K562 (cell line): ENCODE results near the gene CRTC3. TPM values are rescaled to one million over a fixed set of nuclear protein-coding genes. Genes with fewer than 3 reads are reported as not detected.

Experiments used
- ATAC-seq: fragments of 200-7000 bp; cut with Tn5 transposase; 3 replicates; pipeline ENCODE4 v1.9.1; 2020; ENCODE audit warnings: moderate library complexity
- BruUV-seq: library from RNA; stranded (reverse); fragments of 400-500 nt; replicated peaks from 2 replicates; lab custom pipeline; 2021; lab: Mats Ljungman, UMichigan
- CTCF ChIA-PET: fragments of 300-600 bp; formaldehyde crosslinking; extraction: SDS; loops from one replicate; lab custom pipeline; 2021; ENCODE audit warnings: low intra/inter-chr PET ratio; lab: Yijun Ruan, JAX
- POLR2A ChIA-PET: fragments of 300-600, 350-650 bp; sonication (Branson Sonifier 250); formaldehyde crosslinking; extraction: SDS; loops from one replicate; lab custom pipeline; 2021; ENCODE audit warnings: antibody characterized with exemption, inconsistent platforms; lab: Yijun Ruan, JAX
- DNase-seq, 4 experiments: peaks; one replicate each; pipeline versions ENCODE4 v3.0.0 to v3.0.0-alpha.2; 2011 to 2018; ENCODE audit warnings: low spot score in 3 of 4, mixed read lengths in 3 of 4; ENCODE audit errors: extremely low read depth in 1 of 4
- FAIRE-seq: peaks from 2 replicates; lab custom pipeline; 2011; peaks lifted over from hg19 to GRCh38; lab: Jason Lieb, UNC
- H2AFZ ChIP-seq: 2 replicates; pipeline ENCODE4 v1.6.0; 2011; ENCODE audit warnings: low read depth, low read length, control low read depth, inconsistent platforms
- H3K27ac ChIP-seq: fragments of 200-600 bp; 3 replicates; pipeline ENCODE4 v1.8.0; 2011; ENCODE audit warnings: low read depth, mild to moderate bottlenecking, control low read depth, inconsistent platforms, low read length, moderate library complexity, mixed read lengths; ENCODE audit errors: extremely low read depth
- H3K27me3 ChIP-seq, 2 experiments: fragments of 300-600 bp in 1 of 2; 2 replicates in 1 of 2; 3 replicates in 1 of 2; pipeline versions ENCODE4 v1.6.0 to v1.8.0; 2011; ENCODE audit warnings: inconsistent platforms in 2 of 2, low read length in 2 of 2, mild to moderate bottlenecking in 1 of 2, mixed read lengths in 1 of 2, moderate library complexity in 1 of 2; ENCODE audit not compliant: control insufficient read depth in 2 of 2, insufficient read depth in 2 of 2
- H3K36me3 ChIP-seq: fragments of 300-600 bp; 3 replicates; pipeline ENCODE4 v1.8.0; 2011; ENCODE audit warnings: mild to moderate bottlenecking, low read length, inconsistent platforms; ENCODE audit not compliant: control insufficient read depth, insufficient read depth
- H3K4me1 ChIP-seq, 2 experiments: fragments of 200-600 bp in 1 of 2; replicated peaks in 1 of 2; 2 replicates in 1 of 2; 3 replicates in 1 of 2; pipeline versions ENCODE4 v1.5.1 to v1.8.0; 2011; ENCODE audit warnings: inconsistent platforms in 2 of 2, low read length in 2 of 2, mild to moderate bottlenecking in 1 of 2, mixed read lengths in 1 of 2, moderate library complexity in 1 of 2; ENCODE audit not compliant: control insufficient read depth in 2 of 2, insufficient read depth in 2 of 2
- H3K4me2 ChIP-seq: 2 replicates; pipeline ENCODE4 v1.6.1; 2011; ENCODE audit warnings: low read length, control low read depth, inconsistent platforms, mixed read lengths; ENCODE audit not compliant: insufficient read depth
- H3K4me3 ChIP-seq: fragments of 200-600 bp; sonication (generic), shearing (Covaris generic); 2 replicates; pipeline ENCODE4 v1.5.1; 2016; ENCODE audit warnings: control low read depth, inconsistent platforms
- H3K79me2 ChIP-seq: fragments of 200-600 bp; 3 replicates; pipeline ENCODE4 v1.8.0; 2011; ENCODE audit warnings: low read length, inconsistent platforms; ENCODE audit not compliant: control insufficient read depth, insufficient read depth
- H3K9ac ChIP-seq, 2 experiments: 2 replicates each; pipeline versions ENCODE4 v1.6.0 to v1.6.1; 2011; ENCODE audit warnings: low read depth in 2 of 2, low read length in 2 of 2, control low read depth in 1 of 2, inconsistent platforms in 1 of 2, mild to moderate bottlenecking in 1 of 2, mixed read lengths in 1 of 2; ENCODE audit not compliant: insufficient read depth in 1 of 2
- H3K9me1 ChIP-seq: one replicate; pipeline ENCODE4 v1.6.0; 2011; ENCODE audit warnings: inconsistent platforms, mild to moderate bottlenecking, low read length, moderate library complexity; ENCODE audit not compliant: control insufficient read depth, insufficient read depth
- H3K9me3 ChIP-seq: replicated peaks from 2 replicates; pipeline ENCODE4 v1.5.1; 2011; ENCODE audit warnings: low read depth, low read length, inconsistent platforms; ENCODE audit not compliant: control insufficient read depth, insufficient read depth
- H4K20me1 ChIP-seq: replicated peaks from 2 replicates; pipeline ENCODE4 v1.6.1; 2011; ENCODE audit warnings: low read length, inconsistent platforms, mixed read lengths; ENCODE audit not compliant: control insufficient read depth, insufficient read depth
- BACH1 ChIP-seq: fragments of 200-800 bp; sonication (Bioruptor generic); IDR thresholded peaks from 2 replicates; pipeline ENCODE4 v1.6.1; 2016; ENCODE audit warnings: missing genetic modification characterization, missing compliant biosample characterization
- BRD4 ChIP-seq: fragments of 200-600 bp; sonication (generic); IDR thresholded peaks from 2 replicates; pipeline ENCODE4 v1.6.1; 2017; ENCODE audit warnings: inconsistent platforms
- BRF1 ChIP-seq: IDR thresholded peaks from 3 replicates; pipeline ENCODE4 v1.6.1; 2011; ENCODE audit warnings: borderline replicate concordance, mild to moderate bottlenecking; ENCODE audit not compliant: insufficient read length; ENCODE audit errors: extremely low read depth
- MBD2 ChIP-seq: sonication (generic); IDR thresholded peaks from 2 replicates; pipeline ENCODE4 v1.6.1; 2016; ENCODE audit warnings: low read depth, borderline replicate concordance
- MTF1 ChIP-seq: fragments of 250-450 bp; sonication (Bioruptor Pico); IDR thresholded peaks from 2 replicates; pipeline ENCODE4 v1.9.0; 2021; ENCODE audit warnings: moderate library complexity, mild to moderate bottlenecking, inconsistent platforms, borderline replicate concordance
- PTRF ChIP-seq: fragments of 450-650 bp; IDR thresholded peaks from 2 replicates; pipeline ENCODE4 v1.6.1; 2016; ENCODE audit warnings: mild to moderate bottlenecking, missing genetic modification characterization, missing compliant biosample characterization
- SMARCB1 ChIP-seq: IDR thresholded peaks from 2 replicates; pipeline ENCODE4 v1.6.1; 2011; ENCODE audit warnings: improper control_type of control experiment, low read depth; ENCODE audit not compliant: insufficient read length
- SRSF9 ChIP-seq: fragments of 200-400 bp; formaldehyde crosslinking; IDR thresholded peaks from 2 replicates; pipeline ENCODE4 v1.6.1; 2017; ENCODE audit warnings: low read depth, low read length, borderline replicate concordance
- TBL1XR1 ChIP-seq, 2 experiments: IDR thresholded peaks; 2 replicates each; pipeline ENCODE4 v1.6.1; 2012; ENCODE audit warnings: improper control_type of control experiment in 2 of 2, low read length in 2 of 2, mild to moderate bottlenecking in 1 of 2
- TCF7L2 ChIP-seq: fragments of 150-350 bp; IDR thresholded peaks from 2 replicates; pipeline ENCODE4 v1.6.1; 2016; ENCODE audit warnings: low read depth, mild to moderate bottlenecking, low read length, moderate library complexity
- WGBS: fragments of 100-300 bp; shearing (Covaris generic); methylation state at CpG from one replicate; pipeline ENCODE4 v1.1.6; 2016; ENCODE audit warnings: low coverage, mixed read lengths; ENCODE audit not compliant: insufficient coverage; ENCODE audit errors: missing lambda C conversion rate; 5-methylcytosine and 5-hydroxymethylcytosine counted together
- in situ Hi-C: fragments of 300-500 bp; cut with MboI; formaldehyde crosslinking; loops from 4 replicates; pipeline ENCODE4 v1.15.0; 2018; ENCODE audit warnings: inconsistent platforms, mixed read lengths
- intact Hi-C: fragments of 100-400 bp; cut with micrococcal nuclease; formaldehyde crosslinking; loops from 2 replicates; pipeline ENCODE4 v1.14.2; 2022
- polyA plus RNA-seq, 8 experiments: library from polyadenylated mRNA; depleted of rRNA in 4 of 8; stranded (reverse) in 5 of 8; unstranded in 3 of 8; fragments of >200 nt; fragmentation: Nextera tagmentation in 2 of 8; fragmentation: Illumina TruSeq in 1 of 8; extraction: Ambion mirVana in 2 of 8; extraction: Trizol in 1 of 8; gene quantifications; 2 replicates each; pipeline versions ENCODE4 v1.2.1 to v1.2.3, GENCODE V29; 2011 to 2014; ENCODE audit warnings: inconsistent platforms in 1 of 8, missing spikeins in 1 of 8
- total RNA-seq, 7 experiments: library from RNA; depleted of rRNA in 6 of 7; stranded (reverse); fragments of >200 nt in 6 of 7; fragmentation: Illumina TruSeq in 2 of 7; extraction: Trizol in 2 of 7; gene quantifications; 2 replicates each; pipeline versions ENCODE4 v1.2.1 to v1.2.3, GENCODE V29; 2011 to 2021; ENCODE audit warnings: low replicate concordance in 1 of 7
- TF ChIP-seq, protein P1 (sequence below), 2 experiments: fragments of 450-650 bp; IDR thresholded peaks; 2 replicates each; pipeline ENCODE4 v1.6.1; 2016
- TF ChIP-seq, protein P2 (sequence below): fragments of 250-450 bp; sonication (Bioruptor Pico); IDR thresholded peaks from 2 replicates; pipeline ENCODE4 v1.8.0; 2021; ENCODE audit warnings: moderate library complexity, mild to moderate bottlenecking, inconsistent platforms
- TF ChIP-seq, protein P3 (sequence below): fragments of 250-450 bp; sonication (Bioruptor Pico); IDR thresholded peaks from 2 replicates; pipeline ENCODE4 v1.8.0; 2022; ENCODE audit warnings: inconsistent platforms
- TF ChIP-seq, protein P4 (sequence below): sonication (generic); formaldehyde crosslinking; IDR thresholded peaks from 2 replicates; pipeline ENCODE4 v1.9.0; 2022; ENCODE audit warnings: mild to moderate bottlenecking, missing genetic modification reagents
- TF ChIP-seq, protein P5 (sequence below): fragments of 450-650 bp; IDR thresholded peaks from one replicate; pipeline ENCODE4 v1.6.1; 2018; ENCODE audit warnings: mild to moderate bottlenecking, moderate library complexity; ENCODE audit not compliant: partially characterized antibody

Gene CRTC3
- total and polyA plus RNA-seq, 9 of the 15 experiments (the other 6 are each of a cell fraction or from before 2014, with no cell fraction given): 1.2 to 19.0 (median 11.6) TPM

DNA sequence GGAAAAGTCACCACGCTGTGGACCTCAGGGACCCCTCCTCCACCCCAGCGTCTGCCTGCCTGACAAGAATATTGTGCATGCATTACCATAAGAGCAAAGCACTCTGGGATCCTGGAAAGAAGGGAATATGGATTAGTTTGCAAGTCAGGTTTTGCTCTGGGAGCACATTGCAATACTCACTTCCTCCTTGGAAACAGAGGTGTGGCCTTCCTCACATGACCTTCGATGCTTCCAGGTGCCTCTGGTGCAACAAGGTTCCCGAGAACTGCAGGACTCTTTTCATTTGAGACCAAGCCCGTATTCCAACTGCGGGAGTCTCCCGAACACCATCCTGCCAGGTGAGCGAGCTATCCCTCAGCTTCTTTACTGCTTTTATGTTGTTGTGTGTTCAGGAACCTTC, 111.1 kb downstream of the CRTC3 start:
- intact Hi-C loops: no loop called here

More for the DNA sequence above, 111.1 kb downstream of the CRTC3 start:
- ATAC-seq: no peak
- no peaks in the 10 kb centered on the region for H4K20me1 ChIP-seq
- no peaks in the 10 kb centered on the region for H3K79me2 ChIP-seq
- peaks cover 36% of the 10 kb centered on the region; the same call in 2 of the 3 replicates for H3K36me3 ChIP-seq
- H2AFZ ChIP-seq: no peak overlapping the region
- ChIA-PET CTCF (no interaction called here), POLR2A (no interaction called here)
- no peaks in the 10 kb centered on the region for H3K27me3 ChIP-seq
- no peak for DNase-seq
- no peak for TF ChIP-seq PTRF (tag)
- TF ChIP-seq, protein P1, sequence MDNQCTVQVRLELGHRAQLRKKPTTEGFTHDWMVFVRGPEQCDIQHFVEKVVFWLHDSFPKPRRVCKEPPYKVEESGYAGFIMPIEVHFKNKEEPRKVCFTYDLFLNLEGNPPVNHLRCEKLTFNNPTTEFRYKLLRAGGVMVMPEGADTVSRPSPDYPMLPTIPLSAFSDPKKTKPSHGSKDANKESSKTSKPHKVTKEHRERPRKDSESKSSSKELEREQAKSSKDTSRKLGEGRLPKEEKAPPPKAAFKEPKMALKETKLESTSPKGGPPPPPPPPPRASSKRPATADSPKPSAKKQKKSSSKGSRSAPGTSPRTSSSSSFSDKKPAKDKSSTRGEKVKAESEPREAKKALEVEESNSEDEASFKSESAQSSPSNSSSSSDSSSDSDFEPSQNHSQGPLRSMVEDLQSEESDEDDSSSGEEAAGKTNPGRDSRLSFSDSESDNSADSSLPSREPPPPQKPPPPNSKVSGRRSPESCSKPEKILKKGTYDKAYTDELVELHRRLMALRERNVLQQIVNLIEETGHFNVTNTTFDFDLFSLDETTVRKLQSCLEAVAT (IDR thresholded peaks at IDR 0.05): no peak
- TF ChIP-seq, protein P2, sequence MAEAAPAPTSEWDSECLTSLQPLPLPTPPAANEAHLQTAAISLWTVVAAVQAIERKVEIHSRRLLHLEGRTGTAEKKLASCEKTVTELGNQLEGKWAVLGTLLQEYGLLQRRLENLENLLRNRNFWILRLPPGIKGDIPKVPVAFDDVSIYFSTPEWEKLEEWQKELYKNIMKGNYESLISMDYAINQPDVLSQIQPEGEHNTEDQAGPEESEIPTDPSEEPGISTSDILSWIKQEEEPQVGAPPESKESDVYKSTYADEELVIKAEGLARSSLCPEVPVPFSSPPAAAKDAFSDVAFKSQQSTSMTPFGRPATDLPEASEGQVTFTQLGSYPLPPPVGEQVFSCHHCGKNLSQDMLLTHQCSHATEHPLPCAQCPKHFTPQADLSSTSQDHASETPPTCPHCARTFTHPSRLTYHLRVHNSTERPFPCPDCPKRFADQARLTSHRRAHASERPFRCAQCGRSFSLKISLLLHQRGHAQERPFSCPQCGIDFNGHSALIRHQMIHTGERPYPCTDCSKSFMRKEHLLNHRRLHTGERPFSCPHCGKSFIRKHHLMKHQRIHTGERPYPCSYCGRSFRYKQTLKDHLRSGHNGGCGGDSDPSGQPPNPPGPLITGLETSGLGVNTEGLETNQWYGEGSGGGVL (CRISPR knock-in tag): no peak
- TF ChIP-seq, protein P3, sequence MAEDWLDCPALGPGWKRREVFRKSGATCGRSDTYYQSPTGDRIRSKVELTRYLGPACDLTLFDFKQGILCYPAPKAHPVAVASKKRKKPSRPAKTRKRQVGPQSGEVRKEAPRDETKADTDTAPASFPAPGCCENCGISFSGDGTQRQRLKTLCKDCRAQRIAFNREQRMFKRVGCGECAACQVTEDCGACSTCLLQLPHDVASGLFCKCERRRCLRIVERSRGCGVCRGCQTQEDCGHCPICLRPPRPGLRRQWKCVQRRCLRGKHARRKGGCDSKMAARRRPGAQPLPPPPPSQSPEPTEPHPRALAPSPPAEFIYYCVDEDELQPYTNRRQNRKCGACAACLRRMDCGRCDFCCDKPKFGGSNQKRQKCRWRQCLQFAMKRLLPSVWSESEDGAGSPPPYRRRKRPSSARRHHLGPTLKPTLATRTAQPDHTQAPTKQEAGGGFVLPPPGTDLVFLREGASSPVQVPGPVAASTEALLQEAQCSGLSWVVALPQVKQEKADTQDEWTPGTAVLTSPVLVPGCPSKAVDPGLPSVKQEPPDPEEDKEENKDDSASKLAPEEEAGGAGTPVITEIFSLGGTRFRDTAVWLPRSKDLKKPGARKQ (CRISPR knock-in tag): no peak
- TF ChIP-seq BRF1: no peak
- TF ChIP-seq TBL1XR1 (IDR thresholded peaks at IDR 0.05; ENCODE audit: low read length in 2 of 2): no peak
- no peak for TF ChIP-seq BRD4
- TF ChIP-seq, protein P4, sequence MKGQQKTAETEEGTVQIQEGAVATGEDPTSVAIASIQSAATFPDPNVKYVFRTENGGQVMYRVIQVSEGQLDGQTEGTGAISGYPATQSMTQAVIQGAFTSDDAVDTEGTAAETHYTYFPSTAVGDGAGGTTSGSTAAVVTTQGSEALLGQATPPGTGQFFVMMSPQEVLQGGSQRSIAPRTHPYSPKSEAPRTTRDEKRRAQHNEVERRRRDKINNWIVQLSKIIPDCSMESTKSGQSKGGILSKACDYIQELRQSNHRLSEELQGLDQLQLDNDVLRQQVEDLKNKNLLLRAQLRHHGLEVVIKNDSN (CRISPR knock-in tag): no peak
- TF ChIP-seq, protein P5, sequence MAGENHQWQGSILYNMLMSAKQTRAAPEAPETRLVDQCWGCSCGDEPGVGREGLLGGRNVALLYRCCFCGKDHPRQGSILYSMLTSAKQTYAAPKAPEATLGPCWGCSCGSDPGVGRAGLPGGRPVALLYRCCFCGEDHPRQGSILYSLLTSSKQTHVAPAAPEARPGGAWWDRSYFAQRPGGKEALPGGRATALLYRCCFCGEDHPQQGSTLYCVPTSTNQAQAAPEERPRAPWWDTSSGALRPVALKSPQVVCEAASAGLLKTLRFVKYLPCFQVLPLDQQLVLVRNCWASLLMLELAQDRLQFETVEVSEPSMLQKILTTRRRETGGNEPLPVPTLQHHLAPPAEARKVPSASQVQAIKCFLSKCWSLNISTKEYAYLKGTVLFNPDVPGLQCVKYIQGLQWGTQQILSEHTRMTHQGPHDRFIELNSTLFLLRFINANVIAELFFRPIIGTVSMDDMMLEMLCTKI: no peak
- no peak for TF ChIP-seq MTF1 (CRISPR knock-in tag)
- TF ChIP-seq TCF7L2: no peak
- no peak for TF ChIP-seq SMARCB1
- no peak for TF ChIP-seq SRSF9
- TF ChIP-seq BACH1: no peak
- TF ChIP-seq MBD2: no peak
- H3K4me3 ChIP-seq: no peak overlapping the region
- no peak overlapping the region for H3K4me2 ChIP-seq
- WGBS: 87% methylated on average over 8 of the region's 8 CpGs
- FAIRE-seq: no peak
- H3K27ac ChIP-seq: no peak overlapping the region
- peaks cover 2% of the 10 kb centered on the region; the same call in 1 of the 2 replicates for H3K9me3 ChIP-seq
- H3K4me1 ChIP-seq: peaks cover 0 to 7% of the 10 kb centered on the region in 2 experiments; a peak in 2 of 5 replicates
- no TSS peak for BruUV-seq
- H3K9me1 ChIP-seq: no peaks in the 10 kb centered on the region
- in situ Hi-C loops: loop anchor here (10.0 kb wide), 1 partner anchor 54 kb away; no protein-coding TSS in a partner anchor
- no peak overlapping the region for H3K9ac ChIP-seq
